Activated naive CD8-positive, alpha-beta T cell treated with anti-CD3 and anti-CD28 coated beads, Interleukin-2, amount 50 U/mL, for 24 hours (primary cell): Measurements from ENCODE around the gene S100A7A.
"Not testable (repeated sequence)": the region's sequence is repeated elsewhere in the genome, so short reads cannot be mapped to it uniquely, and the experiment has no call there.

Experiments used
- ATAC-seq: fragments of 150-1000 bp; cut with Tn5 transposase; one replicate; pipeline ENCODE4 v1.10.0; 2021
- DNase-seq: peaks from one replicate; pipeline ENCODE4 v3.0.0; 2021
- H3K27ac Mint-ChIP-seq: one replicate; pipeline ENCODE4 v1.8.0; 2021; ENCODE audit warnings: mild to moderate bottlenecking, mixed read lengths
- H3K27me3 Mint-ChIP-seq: one replicate; pipeline ENCODE4 v1.8.0; 2021; ENCODE audit warnings: mixed read lengths
- H3K36me3 Mint-ChIP-seq: one replicate; pipeline ENCODE4 v1.8.0; 2021; ENCODE audit warnings: low read depth, mixed read lengths
- H3K4me1 Mint-ChIP-seq: one replicate; pipeline ENCODE4 v1.8.0; 2021; ENCODE audit warnings: mixed read lengths
- H3K4me3 Mint-ChIP-seq: one replicate; pipeline ENCODE4 v1.8.0; 2021; ENCODE audit warnings: mild to moderate bottlenecking, moderate library complexity, mixed read lengths
- H3K9me3 Mint-ChIP-seq: one replicate; pipeline ENCODE4 v1.8.0; 2021; ENCODE audit warnings: mixed read lengths

The S100A7A gene

DNA sequence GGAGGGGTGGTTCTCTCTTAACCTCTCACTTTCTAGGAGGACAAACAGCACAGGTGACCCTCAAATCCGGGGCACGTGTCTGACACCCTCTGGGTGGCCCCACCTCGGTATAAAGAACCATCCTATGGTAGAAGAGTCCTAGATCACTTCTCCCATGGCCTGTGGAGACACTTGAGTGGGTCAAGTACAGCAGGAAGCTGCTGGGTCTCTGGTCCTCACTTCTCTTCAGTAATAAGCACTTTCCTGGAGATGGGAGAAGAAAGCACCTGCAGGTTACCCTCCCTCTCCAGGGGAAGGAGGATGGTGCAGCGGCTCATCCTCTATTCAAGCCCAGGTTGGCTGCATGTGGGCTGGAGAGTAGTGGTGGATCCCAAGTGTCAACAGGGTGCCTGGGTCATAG, 27.2 kb downstream of the S100A7A start:
- H3K27me3 Mint-ChIP-seq: peaks cover 15% of the 10 kb centered on the region
- no peaks in the 10 kb centered on the region for H3K36me3 Mint-ChIP-seq
- ATAC-seq (no peak), DNase-seq (no peak)
- no peak overlapping the region for H3K4me3 Mint-ChIP-seq
- no peak overlapping the region for H3K27ac Mint-ChIP-seq
- H3K4me1 Mint-ChIP-seq: no peaks in the 10 kb centered on the region
- no peaks in the 10 kb centered on the region for H3K9me3 Mint-ChIP-seq

- Mint-ChIP-seq H3K9me3 (no peaks in the 10 kb centered on the region), H3K4me3 (no peak overlapping the region), H3K4me1 (no peaks in the 10 kb centered on the region), H3K27ac (no peak overlapping the region), H3K36me3 (no peaks in the 10 kb centered on the region), H3K27me3 (peaks cover 15% of the 10 kb centered on the region)
- ATAC-seq: no peak
- no peak for DNase-seq
Measured at GRCh38 chr1:153444078-153444477, 27.8 kb downstream of the S100A7A start.

- H3K36me3 Mint-ChIP-seq: no peaks in the 10 kb centered on the region
- DNase-seq: no peak
Measured at GRCh38 chr1:153447498-153448170, 31.3 kb downstream of the S100A7A start.

GRCh38 chr1:153448851-153449250, 32.5 kb downstream of the S100A7A start:
- not testable (repeated sequence) for H3K36me3 Mint-ChIP-seq, ATAC-seq, DNase-seq, H3K27ac Mint-ChIP-seq, H3K4me1 Mint-ChIP-seq, H3K9me3 Mint-ChIP-seq, H3K4me3 Mint-ChIP-seq
- peaks cover 23% of the 10 kb centered on the region for H3K27me3 Mint-ChIP-seq

More at GRCh38 chr1:153447498-153448170, 31.3 kb downstream of the S100A7A start:
- H3K4me3 Mint-ChIP-seq: no peak overlapping the region
- H3K4me1 Mint-ChIP-seq: no peaks in the 10 kb centered on the region
- no peak for ATAC-seq
- no peaks in the 10 kb centered on the region for H3K9me3 Mint-ChIP-seq
- H3K27ac Mint-ChIP-seq: no peak overlapping the region
- H3K27me3 Mint-ChIP-seq: peaks cover 20% of the 10 kb centered on the region

GRCh38 chr1:153456396-153456795, 40.1 kb downstream of the S100A7A start:
- H3K27ac Mint-ChIP-seq: no peak overlapping the region
- no peak for DNase-seq
- no peaks in the 10 kb centered on the region for H3K36me3 Mint-ChIP-seq
- H3K4me1 Mint-ChIP-seq: no peaks in the 10 kb centered on the region
- peaks cover 23% of the 10 kb centered on the region for H3K27me3 Mint-ChIP-seq
- ATAC-seq: no peak
- H3K9me3 Mint-ChIP-seq: no peaks in the 10 kb centered on the region
- H3K4me3 Mint-ChIP-seq: no peak overlapping the region

DNA sequence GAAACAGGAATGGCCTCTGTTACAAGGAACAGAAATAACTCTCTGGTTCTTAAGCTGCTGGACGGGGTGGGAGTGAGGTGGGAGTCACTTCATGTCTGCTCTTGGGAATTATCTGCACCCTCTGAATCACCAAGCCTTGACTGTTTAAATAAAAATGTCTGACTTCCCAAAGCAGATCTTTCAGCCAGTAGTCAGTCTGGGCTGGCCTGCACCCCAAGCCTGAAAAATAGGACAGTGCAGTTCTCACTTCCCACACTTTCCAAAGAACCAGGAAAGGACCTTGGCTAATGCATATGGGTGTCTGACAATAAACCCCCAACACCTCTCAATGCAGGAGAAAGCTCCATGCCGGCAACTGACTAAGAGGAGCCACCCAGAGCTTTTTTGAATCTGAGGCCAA, 43.3 kb downstream of the S100A7A start:
- DNase-seq: no peak
- no peak overlapping the region for H3K27ac Mint-ChIP-seq
- no peaks in the 10 kb centered on the region for H3K36me3 Mint-ChIP-seq
- H3K4me1 Mint-ChIP-seq: no peaks in the 10 kb centered on the region
- H3K9me3 Mint-ChIP-seq: no peaks in the 10 kb centered on the region
- no peak for ATAC-seq
- no peak overlapping the region for H3K4me3 Mint-ChIP-seq
- peaks cover 26% of the 10 kb centered on the region for H3K27me3 Mint-ChIP-seq

DNA sequence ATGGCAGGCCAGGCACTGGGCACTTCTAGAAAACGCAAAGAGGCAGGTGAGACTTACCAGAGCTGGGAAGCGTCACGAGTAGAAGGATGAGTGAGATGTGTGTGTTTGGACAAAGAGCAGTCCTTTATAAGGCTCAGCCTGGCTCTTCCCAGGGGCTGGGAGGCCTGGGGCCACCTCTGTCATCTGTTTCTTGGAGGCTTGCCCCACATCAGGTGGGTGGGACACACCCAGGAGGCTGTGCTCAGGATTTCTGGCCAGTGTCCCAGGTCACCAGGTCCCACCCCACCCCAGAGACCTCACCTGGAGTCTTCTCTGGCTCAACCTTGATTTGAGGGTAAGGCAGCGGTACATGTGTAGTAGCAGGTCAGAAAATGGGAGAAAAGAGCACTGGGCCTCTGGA, 44.2 kb downstream of the S100A7A start, which contains the start of gene S100A7:
TSS of gene S100A7 (minus strand) at position 101 of the 400 bp plus-strand sequence. CDS start 1,638 bp downstream, outside the sequence.
- DNase-seq: no peak
- Mint-ChIP-seq H3K4me1 (no peaks in the 10 kb centered on the region), H3K4me3 (no peak within 1 kb of the TSS), H3K27ac (no peak within 1 kb of the TSS), H3K9me3 (no peaks in the 10 kb centered on the region), H3K36me3 (no peaks in the 10 kb centered on the region), H3K27me3 (peaks cover 25% of the 10 kb centered on the region)
- ATAC-seq: no peak

- not testable (repeated sequence) for ATAC-seq, H3K9me3 Mint-ChIP-seq, H3K4me3 Mint-ChIP-seq, H3K27ac Mint-ChIP-seq, H3K36me3 Mint-ChIP-seq, H3K4me1 Mint-ChIP-seq, DNase-seq
- peaks cover 22% of the 10 kb centered on the region for H3K27me3 Mint-ChIP-seq
Measured at GRCh38 chr1:153462741-153463140, 46.4 kb downstream of the S100A7A start.

- Mint-ChIP-seq H3K9me3 (peaks cover 10% of the 10 kb centered on the region), H3K36me3 (no peaks in the 10 kb centered on the region), H3K27me3 (peaks cover 30% of the 10 kb centered on the region), H3K4me3 (no peak overlapping the region), H3K27ac (no peak overlapping the region), H3K4me1 (peaks cover 3% of the 10 kb centered on the region)
- peak; percentile 57 for ATAC-seq
- DNase-seq: peak; percentile 77
Measured at GRCh38 chr1:153465811-153466636, 49.7 kb downstream of the S100A7A start.

DNA sequence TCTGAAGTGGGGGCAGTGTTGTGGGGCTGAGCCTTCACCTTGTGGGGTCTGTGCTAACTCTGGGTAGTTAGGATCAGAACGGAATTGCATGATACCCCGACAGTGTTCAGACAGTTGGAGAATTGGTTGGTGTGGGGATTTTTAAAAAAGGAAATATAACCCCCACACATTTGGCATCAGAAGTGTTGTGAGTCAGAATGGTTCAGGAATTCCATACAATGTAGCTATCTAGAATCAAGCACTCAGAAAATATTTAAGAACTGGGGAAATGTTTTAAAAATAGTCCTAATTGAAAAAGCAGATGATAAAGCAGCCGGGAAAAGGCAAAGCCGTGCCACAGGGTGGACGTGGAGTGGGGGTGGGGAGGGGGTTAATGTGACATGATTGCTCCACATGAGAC, 50.6 kb downstream of the S100A7A start:
- Mint-ChIP-seq H3K4me3 (no peak overlapping the region), H3K27ac (no peak overlapping the region), H3K27me3 (peaks cover 27% of the 10 kb centered on the region), H3K9me3 (peaks cover 10% of the 10 kb centered on the region), H3K4me1 (peaks cover 3% of the 10 kb centered on the region), H3K36me3 (no peaks in the 10 kb centered on the region)
- ATAC-seq (no peak), DNase-seq (no peak)

GRCh38 chr1:153470707-153471106, 54.4 kb downstream of the S100A7A start:
- peaks cover 3% of the 10 kb centered on the region for H3K4me1 Mint-ChIP-seq
- ATAC-seq (no peak), DNase-seq (no peak)
- peaks cover 21% of the 10 kb centered on the region for H3K27me3 Mint-ChIP-seq
- no peak overlapping the region for H3K4me3 Mint-ChIP-seq
- H3K9me3 Mint-ChIP-seq: peaks cover 19% of the 10 kb centered on the region
- H3K36me3 Mint-ChIP-seq: no peaks in the 10 kb centered on the region
- H3K27ac Mint-ChIP-seq: no peak overlapping the region
